HCT116 (cell line): ENCODE measurements around the gene CEP162. TPM values are rescaled to one million over a fixed set of nuclear protein-coding genes. Genes with fewer than 3 reads are reported as not detected.

Experiments
- ATAC-seq: fragments of 200-7000 bp; cut with Tn5 transposase; 2 replicates; pipeline ENCODE4 v1.9.1; 2020; ENCODE audit warnings: mild to moderate bottlenecking, moderate library complexity
- BruUV-seq: library from RNA; stranded (reverse); fragments of 400-500 nt; replicated peaks from 2 replicates; lab custom pipeline; 2021; lab: Mats Ljungman, UMichigan
- CTCF ChIA-PET: fragments of 300-600 bp; sonication (Branson Sonifier 250); formaldehyde crosslinking; loops from one replicate; lab custom pipeline; 2021; ENCODE audit warnings: antibody characterized with exemption; lab: Charles Lee
- POLR2A ChIA-PET: fragments of 300-600, 350-600 bp; sonication (Branson Sonifier 250); formaldehyde crosslinking; loops from one replicate; lab custom pipeline; 2021; ENCODE audit warnings: antibody characterized with exemption; lab: Charles Lee
- RAD21 ChIA-PET, 2 experiments: fragments of 300-600 bp; sonication (Branson Sonifier 250); formaldehyde crosslinking; loops; one replicate each; lab custom pipeline; 2023; ENCODE audit warnings: low total read pairs in 2 of 2; ENCODE audit not compliant: uncharacterized antibody in 2 of 2, unreplicated experiment in 2 of 2, low non-redundant PET in 1 of 2; lab: Charles Lee
- DNase-seq: peaks from one replicate; pipeline ENCODE4 v3.0.0-alpha.2; 2010; ENCODE audit warnings: low read depth, low spot score
- H2AFZ ChIP-seq: fragments of 200-600 bp; shearing (Covaris generic), sonication (generic); 2 replicates; pipeline ENCODE4 v1.6.1; 2017; ENCODE audit warnings: low read depth, mixed run types, mixed read lengths, antibody characterized with exemption, low read length; ENCODE audit not compliant: poor library complexity, severe bottlenecking
- H3K27ac ChIP-seq: 2 replicates; pipeline ENCODE4 v1.5.1; 2012; ENCODE audit warnings: low read depth, low read length
- H3K27me3 ChIP-seq: fragments of 200-600 bp; sonication (generic); 2 replicates; pipeline ENCODE4 v1.6.1; 2016; ENCODE audit warnings: mixed run types, low read length, mixed read lengths; ENCODE audit not compliant: insufficient read depth
- H3K36me3 ChIP-seq, 2 experiments: fragments of 200-500 bp in 1 of 2; fragments of 200-600 bp in 1 of 2; sonication (Bioruptor generic) in 1 of 2; sonication (generic) in 1 of 2; 2 replicates each; pipeline versions ENCODE4 v1.5.1 to v1.6.1; 2014 to 2016; ENCODE audit warnings: low read length in 2 of 2, inconsistent platforms in 1 of 2, mixed read lengths in 1 of 2, mixed run types in 1 of 2; ENCODE audit not compliant: insufficient read depth in 2 of 2, control insufficient read depth in 1 of 2
- H3K4me1 ChIP-seq, 2 experiments: fragments of 200-600 bp in 1 of 2; sonication (generic) in 1 of 2; 2 replicates each; pipeline versions ENCODE4 v1.5.1 to v1.6.1; 2012 to 2017; ENCODE audit warnings: low read length in 2 of 2, inconsistent platforms in 1 of 2, mild to moderate bottlenecking in 1 of 2, mixed read lengths in 1 of 2, mixed run types in 1 of 2, moderate library complexity in 1 of 2; ENCODE audit not compliant: insufficient read depth in 2 of 2, control insufficient read depth in 1 of 2
- H3K4me2 ChIP-seq: fragments of 200-600 bp; sonication (generic); 2 replicates; pipeline ENCODE4 v1.6.1; 2017; ENCODE audit warnings: mixed run types, low read length, mixed read lengths
- H3K4me3 ChIP-seq, 2 experiments: fragments of 200-600 bp in 1 of 2; sonication (generic) in 1 of 2; replicated peaks in 1 of 2; 2 replicates each; pipeline ENCODE4 v1.5.1; 2011 to 2016; ENCODE audit warnings: low read length in 2 of 2, control low read depth in 1 of 2, low read depth in 1 of 2, mild to moderate bottlenecking in 1 of 2, mixed read lengths in 1 of 2, mixed run types in 1 of 2
- H3K79me2 ChIP-seq: fragments of 200-600 bp; sonication (generic); 2 replicates; pipeline ENCODE4 v1.6.1; 2017; ENCODE audit warnings: mild to moderate bottlenecking, mixed run types, low read length, moderate library complexity, mixed read lengths; ENCODE audit not compliant: insufficient read depth
- H3K9ac ChIP-seq: fragments of 200-600 bp; sonication (generic); 2 replicates; pipeline ENCODE4 v1.6.1; 2016; ENCODE audit warnings: low read length, mixed read lengths
- H3K9me2 ChIP-seq: fragments of 200-600 bp; sonication (generic), shearing (Covaris generic); 2 replicates; pipeline ENCODE4 v1.6.1; 2017; ENCODE audit warnings: mixed run types, mild to moderate bottlenecking, moderate library complexity; ENCODE audit not compliant: insufficient read depth
- H3K9me3 ChIP-seq, 2 experiments: fragments of 200-500 bp in 1 of 2; fragments of 200-600 bp in 1 of 2; sonication (Bioruptor generic) in 1 of 2; sonication (generic) in 1 of 2; 2 replicates each; pipeline ENCODE4 v1.6.1; 2014 to 2017; ENCODE audit warnings: low read length in 2 of 2, mixed read lengths in 2 of 2, inconsistent platforms in 1 of 2, low read depth in 1 of 2, mild to moderate bottlenecking in 1 of 2, mixed run types in 1 of 2, moderate library complexity in 1 of 2; ENCODE audit not compliant: control insufficient read depth in 1 of 2, insufficient read depth in 1 of 2
- H4K20me1 ChIP-seq: fragments of 200-600 bp; sonication (generic), shearing (Covaris generic); 2 replicates; pipeline ENCODE4 v1.6.1; 2017; ENCODE audit warnings: mixed run types, mild to moderate bottlenecking, moderate library complexity; ENCODE audit not compliant: insufficient read depth
- CBX3 ChIP-seq: IDR thresholded peaks from 2 replicates; pipeline ENCODE4 v1.6.1; 2012; ENCODE audit warnings: low read depth
- CEBPB ChIP-seq: IDR thresholded peaks from 2 replicates; pipeline ENCODE4 v1.6.1; 2012; ENCODE audit warnings: low read depth
- EGR1 ChIP-seq: IDR thresholded peaks from 2 replicates; pipeline ENCODE4 v1.6.1; 2012; ENCODE audit warnings: low read depth
- ELF1 ChIP-seq: IDR thresholded peaks from 2 replicates; pipeline ENCODE4 v1.6.1; 2012; ENCODE audit warnings: low read depth, borderline replicate concordance
- FOSL1 ChIP-seq: IDR thresholded peaks from 2 replicates; pipeline ENCODE4 v1.6.1; 2012; ENCODE audit warnings: low read depth
- MAX ChIP-seq: IDR thresholded peaks from 2 replicates; pipeline ENCODE4 v1.6.1; 2012
- POLR2A ChIP-seq: IDR thresholded peaks from 2 replicates; pipeline ENCODE4 v1.7.0; 2011; ENCODE audit warnings: borderline replicate concordance; ENCODE audit not compliant: insufficient read depth, insufficient read length; ENCODE audit errors: extremely low read depth
- POLR2AphosphoS5 ChIP-seq: IDR thresholded peaks from 2 replicates; pipeline ENCODE4 v1.6.1; 2011; ENCODE audit warnings: mild to moderate bottlenecking, low read depth, low read length, moderate library complexity
- RAD21 ChIP-seq: IDR thresholded peaks from 2 replicates; pipeline ENCODE4 v1.6.1; 2012; ENCODE audit warnings: low read depth, mild to moderate bottlenecking
- REST ChIP-seq: IDR thresholded peaks from 2 replicates; pipeline ENCODE4 v1.6.1; 2012; ENCODE audit warnings: low read depth
- SP1 ChIP-seq: IDR thresholded peaks from 2 replicates; pipeline ENCODE4 v1.6.1; 2012; ENCODE audit warnings: low read depth
- SRF ChIP-seq: IDR thresholded peaks from 2 replicates; pipeline ENCODE4 v1.6.1; 2012; ENCODE audit warnings: low read depth
- TCF7L2 ChIP-seq: IDR thresholded peaks from 2 replicates; pipeline ENCODE4 v1.7.0; 2011; ENCODE audit warnings: borderline replicate concordance, inconsistent platforms; ENCODE audit not compliant: insufficient read depth, insufficient read length; ENCODE audit errors: extremely low read depth
- ZFX ChIP-seq: fragments of 450-650 bp; IDR thresholded peaks from 2 replicates; pipeline ENCODE4 v1.6.1; 2017
- ZNF274 ChIP-seq: fragments of 200-500 bp; sonication (Bioruptor generic); IDR thresholded peaks from 2 replicates; pipeline ENCODE4 v1.6.1; 2014; ENCODE audit warnings: mild to moderate bottlenecking, low read depth, low read length, inconsistent platforms
- intact Hi-C: fragments of 100-400 bp; cut with micrococcal nuclease; formaldehyde crosslinking; loops from 2 replicates; pipeline ENCODE4 v1.10.0; 2022
- total RNA-seq: library from RNA; stranded (reverse); gene quantifications from one replicate; pipeline ENCODE4 v1.2.1, GENCODE V29; 2021; ENCODE audit not compliant: unreplicated experiment
- TF ChIP-seq, protein P1 (sequence below): IDR thresholded peaks from 2 replicates; pipeline ENCODE4 v1.6.1; 2012

Gene CEP162
- total RNA-seq, 1 experiment from 2014 or later, result 5.5 TPM

- no peak for TF ChIP-seq REST
- TF ChIP-seq EGR1, result no peak
- no peak for TF ChIP-seq ZFX
These were observed 138.4 kb downstream of the CEP162 start (continued) for GRCh38 chr6:84089081-84089480.

- intact Hi-C loops, result no loop called here
- no peaks in the 10 kb centered on the region for H3K36me3 ChIP-seq
- ChIA-PET CTCF (no interaction called here), RAD21 (no interaction called here), POLR2A (no interaction called here)
- H3K9me2 ChIP-seq, result no peaks in the 10 kb centered on the region
- no peaks in the 10 kb centered on the region for H3K4me1 ChIP-seq
- no peaks in the 10 kb centered on the region for H3K27me3 ChIP-seq
- TF ChIP-seq POLR2AphosphoS5 (no peak), SRF (no peak), RAD21 (no peak), ELF1 (no peak), EGR1 (no peak), TCF7L2 (no peak), FOSL1 (no peak), CEBPB (no peak), POLR2A (no peak), ZNF274 (no peak), MAX (no peak), ZFX (no peak), SP1 (no peak), CBX3 (no peak)
- TF ChIP-seq, protein P1, sequence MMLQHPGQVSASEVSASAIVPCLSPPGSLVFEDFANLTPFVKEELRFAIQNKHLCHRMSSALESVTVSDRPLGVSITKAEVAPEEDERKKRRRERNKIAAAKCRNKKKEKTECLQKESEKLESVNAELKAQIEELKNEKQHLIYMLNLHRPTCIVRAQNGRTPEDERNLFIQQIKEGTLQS, result no peak
- DNase-seq, result no peak
- ATAC-seq, result no peak
- no peak overlapping the region for H3K27ac ChIP-seq
- H4K20me1 ChIP-seq, result no peaks in the 10 kb centered on the region
- no peaks in the 10 kb centered on the region for H3K9me3 ChIP-seq
- no peak overlapping the region for H2AFZ ChIP-seq
- H3K4me3 ChIP-seq, result no peak overlapping the region
- no peak overlapping the region for H3K9ac ChIP-seq
- no peak overlapping the region for H3K4me2 ChIP-seq
- H3K79me2 ChIP-seq, result no peaks in the 10 kb centered on the region
- no TSS peak for BruUV-seq
These were observed 140.7 kb downstream of the CEP162 start for GRCh38 chr6:84086545-84087429.
